CD4-positive, alpha-beta memory T cell (primary cell): ENCODE results near the gene PCOLCE2. TPM values are rescaled to one million over a fixed set of nuclear protein-coding genes. Genes with fewer than 3 reads are reported as not detected.
A peak's percentile ranks its signal among the peaks of the same experiment; 100 is the strongest.

Experiments used
- CTCF ChIA-PET: fragments of 350-600 bp; sonication (Branson Sonifier 250); formaldehyde crosslinking; loops from one replicate; lab custom pipeline; 2021; ENCODE audit warnings: inconsistent platforms; ENCODE audit not compliant: partially characterized antibody; lab: Charles Lee
- POLR2A ChIA-PET: fragments of 350-600 bp; sonication (Branson Sonifier 250); formaldehyde crosslinking; loops from one replicate; lab custom pipeline; 2021; ENCODE audit not compliant: partially characterized antibody; lab: Charles Lee
- DNase-seq, 5 donors: peaks; one replicate each; pipeline versions ENCODE4 v3.0.0 to v3.0.0-alpha.2; 2020 to 2022; ENCODE audit warnings: mixed read lengths in 1 of 5
- H3K27ac ChIP-seq: one replicate; pipeline ENCODE4 v1.7.0; 2013; ENCODE audit warnings: low read depth, low read length
- H3K27me3 ChIP-seq: 2 replicates; pipeline ENCODE4 v1.7.0; 2013; ENCODE audit warnings: mild to moderate bottlenecking, low read length, moderate library complexity; ENCODE audit not compliant: insufficient read depth
- H3K36me3 ChIP-seq: 2 replicates; pipeline ENCODE4 v1.7.0; 2013; ENCODE audit warnings: mild to moderate bottlenecking, low read length, moderate library complexity; ENCODE audit not compliant: insufficient read depth
- H3K4me1 ChIP-seq: 2 replicates; pipeline ENCODE4 v1.7.0; 2013; ENCODE audit warnings: mild to moderate bottlenecking, low read length, moderate library complexity; ENCODE audit not compliant: insufficient read depth
- H3K4me3 ChIP-seq, 2 donors: one replicate each; pipeline ENCODE4 v1.7.0; 2013; ENCODE audit warnings: low read length in 2 of 2, mild to moderate bottlenecking in 1 of 2
- H3K9me3 ChIP-seq, 2 donors: one replicate each; pipeline ENCODE4 v1.7.0; 2013; ENCODE audit warnings: low read length in 2 of 2, control low read depth in 1 of 2; ENCODE audit not compliant: control insufficient read depth in 1 of 2
- H3K27ac Mint-ChIP-seq, 7 donors: one replicate each; pipeline ENCODE4 v1.8.0; 2020 to 2021; ENCODE audit warnings: mixed read lengths in 7 of 7, mild to moderate bottlenecking in 6 of 7, inconsistent platforms in 3 of 7, moderate library complexity in 3 of 7
- H3K27me3 Mint-ChIP-seq, 2 donors: one replicate each; pipeline ENCODE4 v1.8.0; 2020 to 2021; ENCODE audit warnings: mixed read lengths in 2 of 2
- H3K36me3 Mint-ChIP-seq, 2 donors: one replicate each; pipeline ENCODE4 v1.8.0; 2020 to 2021; ENCODE audit warnings: mixed read lengths in 2 of 2, inconsistent platforms in 1 of 2, mild to moderate bottlenecking in 1 of 2
- H3K4me1 Mint-ChIP-seq, 4 donors: one replicate each; pipeline ENCODE4 v1.8.0; 2020 to 2021; ENCODE audit warnings: mixed read lengths in 4 of 4, mild to moderate bottlenecking in 1 of 4
- H3K4me3 Mint-ChIP-seq, 8 donors: one replicate each; pipeline ENCODE4 v1.8.0; 2020 to 2021; ENCODE audit warnings: mixed read lengths in 8 of 8, mild to moderate bottlenecking in 7 of 8, moderate library complexity in 6 of 8, inconsistent platforms in 3 of 8
- H3K9me3 Mint-ChIP-seq, 8 donors: one replicate each; pipeline ENCODE4 v1.8.0; 2020 to 2021; ENCODE audit warnings: mixed read lengths in 8 of 8, mild to moderate bottlenecking in 5 of 8, inconsistent platforms in 3 of 8, moderate library complexity in 1 of 8
- intact Hi-C: fragments of 100-400 bp; cut with micrococcal nuclease; formaldehyde crosslinking; loops from one replicate; pipeline ENCODE4 v1.15.1; 2023
- polyA plus RNA-seq, 2 donors: library from polyadenylated mRNA; unstranded; fragments of 300-500 nt; fragmentation: Illumina TruSeq; gene quantifications; one replicate each; pipeline ENCODE4 v1.2.3, GENCODE V29; 2021
- total RNA-seq, 2 experiments: library from RNA; stranded (reverse); gene quantifications; one replicate each; pipeline ENCODE4 v1.2.3, GENCODE V29; 2021

Gene PCOLCE2
- total RNA-seq = not detected
- not detected for polyA plus RNA-seq

- ChIA-PET POLR2A (no interaction called here), CTCF (no interaction called here)
- peaks cover 28 to 44% of the 10 kb centered on the region in 2 donors for H3K27me3 Mint-ChIP-seq
- H3K4me1 ChIP-seq = peaks cover 15% of the 10 kb centered on the region
- H3K4me1 Mint-ChIP-seq = peaks cover 4 to 10% (median 6%) of the 10 kb centered on the region in 4 donors
- H3K27me3 ChIP-seq = peaks cover 11% of the 10 kb centered on the region
- H3K36me3 Mint-ChIP-seq = no peaks in the 10 kb centered on the region
- no peak within 1 kb of the TSS for H3K27ac Mint-ChIP-seq
- H3K4me3 Mint-ChIP-seq = peak within 1 kb of the TSS; percentile 46 to 82 (median 68)
- no peak within 1 kb of the TSS for H3K4me3 ChIP-seq
- no peaks in the 10 kb centered on the region for H3K9me3 Mint-ChIP-seq
- no peaks in the 10 kb centered on the region for H3K36me3 ChIP-seq
- no peak within 1 kb of the TSS for H3K27ac ChIP-seq
- DNase-seq = peak in 2 of 5 donors; percentile 1 to 7
- intact Hi-C loops = no loop called here
- no peaks in the 10 kb centered on the region for H3K9me3 ChIP-seq
Observed at GRCh38 chr3:142888481-142889211, at the start of gene PCOLCE2. TSS of gene PCOLCE2 (minus strand) at chr3:142889083. CDS start at chr3:142888896, 187 bp downstream.

GRCh38 chr3:142935963-142936362 is 47.1 kb upstream of the PCOLCE2 start:
- H3K27ac ChIP-seq = no peak overlapping the region
- Mint-ChIP-seq H3K4me3 (no peak overlapping the region), H3K27me3 (peaks cover 1 to 3% of the 10 kb centered on the region in 2 donors), H3K27ac (no peak overlapping the region), H3K36me3 (no peaks in the 10 kb centered on the region), H3K9me3 (no peaks in the 10 kb centered on the region), H3K4me1 (peaks cover 0 to 2% (median 0%) of the 10 kb centered on the region in 4 donors)
- no peaks in the 10 kb centered on the region for H3K9me3 ChIP-seq
- no peak overlapping the region for H3K4me3 ChIP-seq
- intact Hi-C loops = no loop called here
- H3K4me1 ChIP-seq = no peaks in the 10 kb centered on the region
- ChIA-PET POLR2A (no interaction called here), CTCF (no interaction called here)
- no peaks in the 10 kb centered on the region for H3K27me3 ChIP-seq
- DNase-seq = no peak
- H3K36me3 ChIP-seq = no peaks in the 10 kb centered on the region

DNA sequence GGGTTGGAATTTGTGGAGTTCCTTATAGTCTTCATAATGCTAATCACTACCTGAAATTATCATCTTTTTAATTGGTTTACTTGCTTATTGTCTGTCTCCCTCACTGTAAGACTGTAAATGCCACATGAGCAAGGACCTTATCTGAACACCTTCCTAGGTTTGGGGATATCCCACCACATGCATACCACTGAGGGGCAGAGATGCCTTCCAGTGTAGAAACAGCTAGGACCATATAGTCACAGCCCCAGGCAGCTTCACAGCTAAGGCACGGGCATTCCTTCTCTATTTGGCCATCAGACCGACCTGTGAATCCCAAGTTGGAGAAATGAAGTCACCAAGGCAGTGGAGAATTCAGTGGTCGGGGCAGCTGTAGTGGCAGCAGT is 46.0 kb upstream of the PCOLCE2 start:
- Histone ChIP-seq H3K36me3 (no peaks in the 10 kb centered on the region), H3K4me3 (no peak overlapping the region), H3K4me1 (no peaks in the 10 kb centered on the region), H3K27ac (no peak overlapping the region), H3K9me3 (no peaks in the 10 kb centered on the region), H3K27me3 (no peaks in the 10 kb centered on the region)
- Mint-ChIP-seq H3K36me3 (no peaks in the 10 kb centered on the region), H3K27me3 (peaks cover 1 to 3% of the 10 kb centered on the region in 2 donors), H3K4me3 (no peak overlapping the region), H3K27ac (no peak overlapping the region), H3K4me1 (peaks cover 0 to 2% (median 0%) of the 10 kb centered on the region in 4 donors), H3K9me3 (no peaks in the 10 kb centered on the region)
- no peak for DNase-seq
- intact Hi-C loops = no loop called here
- ChIA-PET POLR2A (no interaction called here), CTCF (no interaction called here)

DNA sequence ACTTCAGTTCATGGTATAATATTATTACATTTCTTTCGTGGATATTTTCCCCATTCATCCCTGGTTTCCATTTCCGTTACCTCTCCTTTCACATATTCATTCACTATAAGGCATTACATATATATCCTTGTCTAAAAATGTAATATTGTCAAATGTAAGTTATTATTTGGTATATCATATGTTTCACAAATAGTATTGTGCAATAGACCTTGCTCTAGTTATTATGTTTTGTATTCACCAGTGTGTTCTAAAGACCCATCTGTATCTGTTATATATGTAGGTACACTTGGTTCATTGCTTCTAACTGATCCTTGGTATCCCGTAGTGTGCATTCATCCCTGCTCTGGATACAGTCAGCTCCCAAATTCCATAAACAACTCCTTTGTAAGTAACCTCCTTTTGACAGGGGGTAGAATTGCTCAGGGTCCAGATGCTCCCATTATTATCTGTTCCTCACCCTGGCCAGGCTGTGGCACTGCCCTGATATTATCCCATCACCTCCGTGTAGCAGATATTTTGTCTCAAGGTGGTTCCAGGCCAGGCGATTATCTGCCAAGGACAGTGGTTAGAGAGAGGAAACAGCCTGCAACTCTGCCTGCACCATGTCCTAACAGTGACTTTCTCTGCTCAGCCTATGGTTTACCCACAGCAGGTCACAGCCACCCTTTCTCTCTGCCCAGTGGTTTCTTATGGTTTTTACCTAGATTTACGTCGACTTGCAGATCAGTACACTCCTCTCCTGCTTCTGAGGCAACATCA is 45.4 kb upstream of the PCOLCE2 start:
- Histone ChIP-seq H3K27ac (no peak overlapping the region), H3K27me3 (no peaks in the 10 kb centered on the region), H3K9me3 (no peaks in the 10 kb centered on the region), H3K4me3 (no peak overlapping the region), H3K36me3 (no peaks in the 10 kb centered on the region), H3K4me1 (no peaks in the 10 kb centered on the region)
- Mint-ChIP-seq H3K27me3 (peaks cover 1 to 3% of the 10 kb centered on the region in 2 donors), H3K4me1 (peaks cover 0 to 2% (median 0%) of the 10 kb centered on the region in 4 donors), H3K36me3 (no peaks in the 10 kb centered on the region), H3K27ac (no peak overlapping the region), H3K4me3 (no peak overlapping the region), H3K9me3 (no peaks in the 10 kb centered on the region)
- DNase-seq = no peak
- intact Hi-C loops = no loop called here
- POLR2A ChIA-PET = no interaction called here
- CTCF ChIA-PET = no interaction called here

DNA sequence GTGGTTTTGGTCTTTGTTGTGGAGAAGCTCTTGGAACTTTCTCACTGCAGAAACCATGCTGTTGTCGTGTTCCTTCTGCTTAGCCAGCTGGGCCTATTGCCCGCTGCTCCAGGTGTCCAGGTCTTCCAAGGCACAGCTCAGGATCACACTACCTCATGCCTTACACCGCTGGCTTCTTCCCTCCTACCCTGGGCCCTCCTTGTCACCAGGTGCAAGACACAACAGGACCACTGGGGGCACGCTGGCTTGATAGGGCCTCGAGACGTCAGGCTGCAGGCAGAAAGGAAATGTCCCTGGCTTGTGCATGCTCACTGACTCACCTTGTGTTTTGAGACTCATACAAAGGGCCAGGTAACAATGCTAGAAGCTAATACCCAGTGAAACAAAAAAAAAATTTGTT is 42.3 kb upstream of the PCOLCE2 start:
- no peak overlapping the region for H3K27ac ChIP-seq
- Mint-ChIP-seq H3K4me1 (peaks cover 0 to 2% (median 0%) of the 10 kb centered on the region in 4 donors), H3K27ac (no peak overlapping the region), H3K9me3 (no peaks in the 10 kb centered on the region), H3K36me3 (no peaks in the 10 kb centered on the region), H3K27me3 (peaks cover 6 to 10% of the 10 kb centered on the region in 2 donors), H3K4me3 (no peak overlapping the region)
- intact Hi-C loops = no loop called here
- H3K4me1 ChIP-seq = no peaks in the 10 kb centered on the region
- POLR2A ChIA-PET = no interaction called here
- no peaks in the 10 kb centered on the region for H3K9me3 ChIP-seq
- DNase-seq = no peak
- no peaks in the 10 kb centered on the region for H3K36me3 ChIP-seq
- peaks cover 5% of the 10 kb centered on the region for H3K27me3 ChIP-seq
- CTCF ChIA-PET = interaction anchor here (1.2 to 1.7 kb wide), 4 partner anchors 8 to 352 kb away, joined by 3 to 5 read pairs (median 4); no protein-coding TSS in a partner anchor
- no peak overlapping the region for H3K4me3 ChIP-seq

DNA sequence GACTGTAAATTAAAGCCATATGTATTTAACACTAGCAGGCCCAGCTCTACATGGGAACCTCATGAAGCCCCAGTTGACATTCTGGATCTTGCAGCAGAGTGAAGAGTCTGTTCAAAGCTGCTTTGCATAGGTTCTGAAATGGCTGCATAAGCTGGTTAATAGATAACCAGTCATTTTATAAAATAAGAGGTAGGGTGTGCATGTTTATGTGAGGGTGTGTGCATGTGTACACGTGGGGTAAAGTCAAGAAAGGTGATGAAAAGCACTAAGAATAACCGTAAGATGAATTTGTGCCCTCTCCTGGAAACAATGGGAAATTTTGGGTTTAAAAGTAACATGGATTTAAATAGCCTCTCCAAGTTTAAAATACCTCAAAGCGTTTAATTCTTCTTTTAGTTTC is 41.6 kb upstream of the PCOLCE2 start:
- Histone ChIP-seq H3K4me3 (no peak overlapping the region), H3K27me3 (peaks cover 5% of the 10 kb centered on the region), H3K9me3 (no peaks in the 10 kb centered on the region), H3K4me1 (no peaks in the 10 kb centered on the region), H3K27ac (no peak overlapping the region), H3K36me3 (no peaks in the 10 kb centered on the region)
- H3K4me3 Mint-ChIP-seq = no peak overlapping the region
- H3K27ac Mint-ChIP-seq = no peak overlapping the region
- DNase-seq = no peak
- intact Hi-C loops = no loop called here
- H3K36me3 Mint-ChIP-seq = no peaks in the 10 kb centered on the region
- ChIA-PET POLR2A (no interaction called here), CTCF (interaction anchor here (1.6 to 1.7 kb wide), 2 partner anchors 9 to 15 kb away, joined by 4 to 5 read pairs; no protein-coding TSS in a partner anchor)
- peaks cover 0 to 2% (median 0%) of the 10 kb centered on the region in 8 donors for H3K9me3 Mint-ChIP-seq
- H3K4me1 Mint-ChIP-seq = peaks cover 0 to 2% (median 0%) of the 10 kb centered on the region in 4 donors
- H3K27me3 Mint-ChIP-seq = peaks cover 8 to 11% of the 10 kb centered on the region in 2 donors

DNA sequence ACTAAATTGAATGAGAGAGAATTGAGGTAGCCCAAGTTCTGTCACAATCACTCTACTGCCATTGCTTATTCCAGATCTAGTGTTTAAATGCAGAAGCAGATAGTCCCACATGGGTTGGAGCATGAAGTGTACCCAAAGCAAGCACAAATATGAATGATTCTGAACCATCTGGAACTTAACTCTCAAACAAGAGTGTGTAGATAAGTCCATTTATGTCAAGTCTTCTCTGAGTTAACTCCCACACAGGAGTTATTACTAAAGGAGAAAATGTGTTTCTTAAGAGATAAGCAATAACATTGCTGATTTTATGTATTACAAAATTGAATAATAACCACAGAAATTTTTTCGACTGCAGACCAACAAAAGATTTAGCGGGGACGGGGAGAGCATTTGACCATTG is 41.0 kb upstream of the PCOLCE2 start:
- intact Hi-C loops = no loop called here
- Histone ChIP-seq H3K9me3 (no peaks in the 10 kb centered on the region), H3K36me3 (no peaks in the 10 kb centered on the region), H3K4me1 (no peaks in the 10 kb centered on the region), H3K27me3 (peaks cover 5% of the 10 kb centered on the region), H3K27ac (no peak overlapping the region), H3K4me3 (no peak overlapping the region)
- peaks cover 0 to 2% (median 0%) of the 10 kb centered on the region in 8 donors for H3K9me3 Mint-ChIP-seq
- H3K4me1 Mint-ChIP-seq = peaks cover 0 to 2% (median 0%) of the 10 kb centered on the region in 4 donors
- H3K27ac Mint-ChIP-seq = no peak overlapping the region
- POLR2A ChIA-PET = no interaction called here
- peaks cover 8 to 14% of the 10 kb centered on the region in 2 donors for H3K27me3 Mint-ChIP-seq
- H3K4me3 Mint-ChIP-seq = no peak overlapping the region
- no peak for DNase-seq
- CTCF ChIA-PET = interaction anchor here (1.7 kb wide), 1 partner anchor 15 kb away, joined by 5 read pairs; no protein-coding TSS in a partner anchor
- H3K36me3 Mint-ChIP-seq = no peaks in the 10 kb centered on the region
